Measurements from ENCODE around the gene ADK.

ADK gene

DNA sequence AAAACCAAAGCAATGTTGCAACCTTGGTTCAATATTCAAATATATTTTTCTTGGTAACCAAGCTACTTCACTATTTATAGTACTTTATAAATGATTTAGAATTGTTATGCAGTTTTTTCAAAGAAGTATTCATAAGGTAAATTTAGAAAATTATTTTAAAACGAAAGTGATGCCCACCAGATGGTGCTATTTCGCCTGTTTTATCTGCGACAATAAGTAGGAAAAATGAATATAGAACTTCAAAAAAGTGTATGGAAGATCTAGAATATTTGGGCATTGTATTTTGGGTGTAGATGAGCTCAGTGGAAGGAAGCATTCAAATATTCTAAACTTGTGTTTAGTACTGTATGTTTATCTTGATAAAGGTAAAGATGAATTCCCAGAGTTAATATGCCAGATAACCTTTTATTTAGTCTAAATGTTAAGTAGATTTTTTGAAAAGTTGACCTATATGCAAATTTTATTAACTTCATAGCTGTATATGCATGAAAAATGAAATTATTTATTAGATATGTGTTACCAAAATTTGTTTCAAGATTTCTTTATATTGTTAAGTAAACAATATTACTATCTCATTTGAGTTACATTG, 93.2 kb downstream of the ADK start:
- no peak for DNase-seq
- no peaks in the 10 kb centered on the region for H3K27me3 ChIP-seq
- H3K4me3 ChIP-seq: no peak overlapping the region
- peaks cover 0 to 8% (median 6%) of the 10 kb centered on the region in 3 donors for H3K36me3 ChIP-seq
- intact Hi-C loops (cut with DNase I; ENCODE audit: low total_unique reads): loop anchor here (5.0 kb wide), 1 partner anchor 858 kb away; no protein-coding TSS in a partner anchor
- TF ChIP-seq, protein P1, sequence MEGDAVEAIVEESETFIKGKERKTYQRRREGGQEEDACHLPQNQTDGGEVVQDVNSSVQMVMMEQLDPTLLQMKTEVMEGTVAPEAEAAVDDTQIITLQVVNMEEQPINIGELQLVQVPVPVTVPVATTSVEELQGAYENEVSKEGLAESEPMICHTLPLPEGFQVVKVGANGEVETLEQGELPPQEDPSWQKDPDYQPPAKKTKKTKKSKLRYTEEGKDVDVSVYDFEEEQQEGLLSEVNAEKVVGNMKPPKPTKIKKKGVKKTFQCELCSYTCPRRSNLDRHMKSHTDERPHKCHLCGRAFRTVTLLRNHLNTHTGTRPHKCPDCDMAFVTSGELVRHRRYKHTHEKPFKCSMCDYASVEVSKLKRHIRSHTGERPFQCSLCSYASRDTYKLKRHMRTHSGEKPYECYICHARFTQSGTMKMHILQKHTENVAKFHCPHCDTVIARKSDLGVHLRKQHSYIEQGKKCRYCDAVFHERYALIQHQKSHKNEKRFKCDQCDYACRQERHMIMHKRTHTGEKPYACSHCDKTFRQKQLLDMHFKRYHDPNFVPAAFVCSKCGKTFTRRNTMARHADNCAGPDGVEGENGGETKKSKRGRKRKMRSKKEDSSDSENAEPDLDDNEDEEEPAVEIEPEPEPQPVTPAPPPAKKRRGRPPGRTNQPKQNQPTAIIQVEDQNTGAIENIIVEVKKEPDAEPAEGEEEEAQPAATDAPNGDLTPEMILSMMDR (IDR thresholded peaks at IDR 0.05): peak; percentile 48 to 69
- no peak overlapping the region for H3K27ac ChIP-seq
- no peaks in the 10 kb centered on the region for H3K9me3 ChIP-seq
- no peaks in the 10 kb centered on the region for H3K4me1 ChIP-seq

DNA sequence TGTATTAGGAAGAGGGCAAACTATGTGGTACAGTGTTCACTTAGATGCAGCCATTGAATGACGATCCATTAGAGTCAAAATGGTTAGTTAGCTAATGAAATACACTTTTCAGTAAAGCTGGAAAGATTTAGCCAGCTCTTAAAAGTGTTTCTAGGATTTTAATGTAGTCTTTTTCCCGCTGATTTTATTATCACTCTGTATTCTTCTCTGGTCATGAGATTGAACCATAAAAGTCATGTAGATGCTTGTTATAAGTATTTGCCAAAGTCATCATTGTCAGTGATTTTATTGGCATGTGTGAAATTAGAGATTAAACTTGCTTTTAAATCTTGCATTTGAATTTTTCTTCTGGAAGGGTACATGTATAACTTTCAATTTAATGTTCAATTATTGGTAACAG, 93.8 kb downstream of the ADK start:
- Histone ChIP-seq H3K36me3 (peaks cover 0 to 8% (median 6%) of the 10 kb centered on the region in 3 donors), H3K27ac (no peak overlapping the region), H3K4me3 (no peak overlapping the region), H3K27me3 (no peaks in the 10 kb centered on the region), H3K9me3 (no peaks in the 10 kb centered on the region), H3K4me1 (no peaks in the 10 kb centered on the region)
- TF ChIP-seq, protein P1 (IDR thresholded peaks at IDR 0.05): no peak
- intact Hi-C loops (cut with DNase I; ENCODE audit: low total_unique reads): loop anchor here (5.0 kb wide), 1 partner anchor 857 kb away; no protein-coding TSS in a partner anchor
- no peak for DNase-seq

GRCh38 chr10:74246495-74246894, 95.5 kb downstream of the ADK start:
- intact Hi-C loops (cut with DNase I; ENCODE audit: low total_unique reads): no loop called here
- Histone ChIP-seq H3K4me3 (no peak overlapping the region), H3K36me3 (peaks cover 0 to 8% (median 6%) of the 10 kb centered on the region in 3 donors), H3K9me3 (no peaks in the 10 kb centered on the region), H3K4me1 (no peaks in the 10 kb centered on the region), H3K27ac (no peak overlapping the region), H3K27me3 (no peaks in the 10 kb centered on the region)
- TF ChIP-seq, protein P1 (IDR thresholded peaks at IDR 0.05): no peak
- no peak for DNase-seq

- H3K27ac ChIP-seq: no peak overlapping the region
- H3K4me1 ChIP-seq: no peaks in the 10 kb centered on the region
- no peaks in the 10 kb centered on the region for H3K27me3 ChIP-seq
- TF ChIP-seq, protein P1 (IDR thresholded peaks at IDR 0.05): no peak
- intact Hi-C loops (cut with DNase I; ENCODE audit: low total_unique reads): no loop called here
- H3K36me3 ChIP-seq: no peaks in the 10 kb centered on the region
- no peak for DNase-seq
- H3K9me3 ChIP-seq: no peaks in the 10 kb centered on the region
- H3K4me3 ChIP-seq: no peak overlapping the region
These were observed 98.8 kb downstream of the ADK start for GRCh38 chr10:74249865-74250264.

DNA sequence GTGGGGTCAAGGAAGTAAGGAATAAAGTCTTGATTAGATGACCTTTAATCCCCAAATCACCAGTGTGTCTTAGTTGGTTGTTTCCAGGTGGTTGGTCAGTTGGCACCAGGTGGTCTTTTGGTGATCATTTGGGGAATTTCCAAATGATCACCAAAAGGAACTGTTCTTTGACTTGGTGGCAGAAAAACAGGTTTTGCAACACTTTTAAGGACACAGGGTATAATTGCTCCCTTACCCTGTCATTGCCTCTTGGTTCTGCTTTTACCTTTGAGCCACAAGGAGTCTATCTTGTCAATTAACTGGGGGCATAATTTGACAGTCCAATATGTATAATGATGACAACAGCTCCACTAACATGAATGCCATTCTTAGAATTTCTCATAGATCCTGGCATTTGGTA, 104.2 kb downstream of the ADK start:
- no peak overlapping the region for H3K27ac ChIP-seq
- TF ChIP-seq, protein P1 (IDR thresholded peaks at IDR 0.05): no peak
- no peaks in the 10 kb centered on the region for H3K36me3 ChIP-seq
- H3K4me1 ChIP-seq: no peaks in the 10 kb centered on the region
- intact Hi-C loops (cut with DNase I; ENCODE audit: low total_unique reads): no loop called here
- no peaks in the 10 kb centered on the region for H3K9me3 ChIP-seq
- DNase-seq: no peak
- no peaks in the 10 kb centered on the region for H3K27me3 ChIP-seq
- no peak overlapping the region for H3K4me3 ChIP-seq
